HG03139 (cell line): Measurements from ENCODE around the gene ZDHHC5.

Source experiments
- ATAC-seq: cut with Tn5 transposase; IDR thresholded peaks from one replicate; pipeline ENCODE4 v1.9.1; 2021; ENCODE audit not compliant: unreplicated experiment

Gene ZDHHC5, protein sequence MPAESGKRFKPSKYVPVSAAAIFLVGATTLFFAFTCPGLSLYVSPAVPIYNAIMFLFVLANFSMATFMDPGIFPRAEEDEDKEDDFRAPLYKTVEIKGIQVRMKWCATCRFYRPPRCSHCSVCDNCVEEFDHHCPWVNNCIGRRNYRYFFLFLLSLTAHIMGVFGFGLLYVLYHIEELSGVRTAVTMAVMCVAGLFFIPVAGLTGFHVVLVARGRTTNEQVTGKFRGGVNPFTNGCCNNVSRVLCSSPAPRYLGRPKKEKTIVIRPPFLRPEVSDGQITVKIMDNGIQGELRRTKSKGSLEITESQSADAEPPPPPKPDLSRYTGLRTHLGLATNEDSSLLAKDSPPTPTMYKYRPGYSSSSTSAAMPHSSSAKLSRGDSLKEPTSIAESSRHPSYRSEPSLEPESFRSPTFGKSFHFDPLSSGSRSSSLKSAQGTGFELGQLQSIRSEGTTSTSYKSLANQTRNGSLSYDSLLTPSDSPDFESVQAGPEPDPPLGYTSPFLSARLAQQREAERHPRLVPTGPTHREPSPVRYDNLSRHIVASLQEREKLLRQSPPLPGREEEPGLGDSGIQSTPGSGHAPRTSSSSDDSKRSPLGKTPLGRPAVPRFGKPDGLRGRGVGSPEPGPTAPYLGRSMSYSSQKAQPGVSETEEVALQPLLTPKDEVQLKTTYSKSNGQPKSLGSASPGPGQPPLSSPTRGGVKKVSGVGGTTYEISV

DNA sequence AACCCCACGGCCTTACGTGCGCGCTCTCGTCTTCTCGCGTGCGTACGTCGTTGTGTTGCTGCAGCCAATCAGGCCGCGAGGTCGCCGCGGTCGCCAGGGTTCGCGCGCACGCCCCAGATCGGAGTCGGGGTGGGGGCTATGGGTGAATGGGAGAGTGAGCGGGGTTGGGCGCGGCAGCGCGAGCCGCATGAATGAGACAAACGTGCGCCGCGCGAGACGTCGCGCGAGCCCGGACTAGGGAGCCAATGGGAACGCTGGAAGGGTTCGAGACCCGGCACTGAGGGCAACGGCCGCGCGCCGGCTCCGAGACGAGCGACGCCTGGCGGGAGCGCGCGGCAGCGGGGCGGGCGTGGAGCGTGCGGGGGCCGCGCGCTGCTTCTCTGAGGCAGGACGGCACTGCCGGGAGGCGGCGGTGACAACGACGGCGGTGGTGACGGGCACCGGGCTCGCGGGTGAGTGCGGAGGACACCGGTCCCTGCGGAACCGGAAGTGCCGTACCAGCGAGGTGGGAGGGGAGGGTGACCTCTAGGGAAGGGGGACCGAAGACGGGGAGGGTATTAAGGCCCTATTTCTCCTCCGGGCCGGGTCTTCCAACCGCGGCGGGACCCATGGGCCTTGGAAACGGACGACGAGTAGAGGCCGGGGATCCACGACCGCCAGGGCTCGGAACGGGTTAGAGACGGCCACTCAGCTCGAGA, at the start of gene ZDHHC5:
TSS of gene ZDHHC5 (plus strand) at position 379 of the 698 bp plus-strand sequence. CDS start 4,977 bp downstream, outside the sequence.
- peak; percentile 86 for ATAC-seq

DNA sequence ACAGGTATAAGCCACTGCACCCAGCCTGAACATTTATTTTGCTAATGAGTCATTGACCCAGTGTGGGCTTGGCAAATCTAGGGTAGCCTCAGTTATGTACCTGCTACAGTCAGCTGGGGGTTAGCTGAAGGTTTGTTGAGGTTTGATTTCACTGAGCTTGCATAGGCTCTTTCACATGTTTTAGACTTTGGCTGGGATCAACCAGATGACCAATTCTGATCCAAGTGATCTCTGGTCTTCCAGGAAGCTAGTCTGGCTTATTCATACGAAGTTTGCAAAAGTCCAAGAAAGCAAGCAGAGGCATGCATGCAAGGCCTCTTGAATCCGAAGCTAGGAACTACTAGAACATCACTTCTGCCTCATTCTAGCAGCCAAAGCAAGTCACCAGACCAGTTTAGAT, 49.5 kb upstream of the ZDHHC5 start:
- no peak for ATAC-seq

DNA sequence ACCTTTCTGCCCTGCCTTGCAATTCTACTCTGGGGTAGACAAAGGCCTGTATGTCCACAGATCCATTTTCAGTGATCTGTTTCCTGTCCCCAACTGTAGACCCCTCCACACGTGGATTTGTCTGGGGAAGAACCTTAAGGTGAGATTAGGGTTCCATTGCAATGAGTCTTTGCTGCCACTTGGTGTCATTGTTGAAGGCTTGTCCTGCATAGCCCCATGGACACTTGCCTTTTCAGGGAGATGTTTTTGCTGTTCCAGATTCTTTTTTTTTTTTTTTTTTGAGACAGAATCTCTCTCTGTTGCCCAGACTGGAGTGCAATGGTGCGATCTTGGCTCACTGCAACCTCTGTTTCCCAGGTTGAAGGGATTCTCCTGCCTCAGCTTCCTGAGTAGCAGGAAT, 48.6 kb upstream of the ZDHHC5 start:
- no peak for ATAC-seq

DNA sequence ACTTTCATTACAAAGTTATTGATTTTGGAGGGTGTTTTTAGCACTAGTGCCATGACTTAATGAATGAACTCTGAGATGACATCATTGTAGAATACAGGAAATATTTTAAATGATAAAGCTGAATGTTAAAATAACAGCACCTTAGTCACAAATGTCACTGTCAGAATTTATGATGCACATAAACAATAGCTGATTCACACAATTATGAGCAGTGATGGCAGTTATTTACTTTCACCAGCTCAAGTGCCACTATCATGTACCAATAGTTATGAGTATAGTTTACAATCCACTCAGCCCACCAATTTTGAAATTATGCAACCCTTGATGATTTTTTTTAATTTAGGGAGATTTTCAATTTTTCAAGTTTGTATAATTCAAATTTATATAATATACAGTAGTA, 47.4 kb upstream of the ZDHHC5 start:
- no peak for ATAC-seq

DNA sequence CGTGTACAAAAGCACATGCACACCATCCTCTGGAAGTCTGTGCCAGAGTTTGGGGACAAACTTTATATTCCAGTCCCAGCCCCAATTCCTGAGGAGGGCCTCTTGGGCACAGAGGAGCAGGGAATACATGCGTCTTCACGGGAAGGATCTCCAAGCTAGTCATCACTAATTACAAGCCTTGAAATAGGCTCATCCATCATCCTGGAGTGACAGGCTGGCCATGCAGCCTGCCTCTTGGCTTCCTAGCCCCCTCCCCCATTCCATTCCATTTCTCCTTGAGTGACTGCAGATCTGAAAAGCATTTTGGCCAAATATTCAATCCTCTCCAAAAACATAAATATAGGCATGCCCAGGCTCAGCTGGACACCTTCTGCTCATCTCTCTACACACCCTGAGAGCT, 45.7 kb upstream of the ZDHHC5 start:
- ATAC-seq: no peak

DNA sequence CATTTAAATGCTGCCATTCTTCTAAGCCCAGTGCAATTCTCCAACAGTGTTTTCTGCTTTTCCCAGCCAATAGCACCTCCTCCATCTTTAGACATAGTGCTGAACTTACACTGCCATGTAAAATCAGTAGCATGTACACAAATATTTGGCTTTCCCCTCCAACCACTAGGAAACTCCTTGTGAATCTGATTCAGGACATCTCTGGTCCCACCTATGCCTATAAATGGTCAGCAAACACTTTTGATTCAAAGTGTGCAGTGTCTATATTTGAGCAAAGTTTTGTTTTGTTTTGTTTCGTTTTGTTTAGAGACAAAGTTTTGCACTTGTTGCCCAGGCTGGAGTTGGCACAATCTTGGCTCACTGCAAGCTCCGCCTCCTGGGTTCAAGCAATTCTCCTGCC, 43.0 kb upstream of the ZDHHC5 start:
- no peak for ATAC-seq

DNA sequence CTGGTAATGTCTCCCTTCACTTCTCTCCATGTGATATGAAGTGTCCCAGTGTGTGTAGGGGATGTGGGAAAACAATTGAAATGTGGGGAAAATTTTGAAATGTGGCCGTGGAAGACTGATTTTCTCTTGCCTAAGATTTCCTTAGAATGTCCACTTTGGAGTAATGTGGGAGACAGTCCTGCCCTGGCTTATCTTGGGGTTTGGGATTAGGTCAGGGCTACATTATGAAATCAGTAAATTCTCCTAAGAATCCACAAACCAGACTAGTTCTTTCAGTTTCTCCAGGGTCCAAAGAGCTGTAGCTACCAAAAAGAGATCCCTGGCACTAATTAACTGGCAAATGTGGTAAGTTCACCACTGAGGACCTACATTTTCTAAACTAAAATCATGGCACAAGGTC, 41.0 kb upstream of the ZDHHC5 start:
- no peak for ATAC-seq

DNA sequence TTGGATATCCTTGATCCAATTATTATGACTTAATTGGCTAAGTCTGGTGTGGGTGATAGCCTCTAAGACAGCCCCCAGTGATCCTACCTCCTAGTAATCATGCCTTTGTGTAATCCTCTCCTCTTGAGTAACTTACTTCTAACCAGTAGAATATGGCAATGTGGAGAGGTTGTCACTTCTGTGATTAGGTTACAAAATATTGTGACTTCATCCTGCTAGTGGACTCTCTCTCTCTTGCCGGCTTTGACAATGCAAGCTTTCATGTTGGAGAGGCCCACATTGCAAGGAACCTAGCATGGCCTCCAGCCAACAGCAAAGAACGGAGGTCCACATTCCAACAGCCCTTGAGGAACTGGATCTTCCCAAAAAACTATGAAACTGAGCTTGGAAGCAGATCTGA, 37.7 kb upstream of the ZDHHC5 start:
- ATAC-seq: no peak

DNA sequence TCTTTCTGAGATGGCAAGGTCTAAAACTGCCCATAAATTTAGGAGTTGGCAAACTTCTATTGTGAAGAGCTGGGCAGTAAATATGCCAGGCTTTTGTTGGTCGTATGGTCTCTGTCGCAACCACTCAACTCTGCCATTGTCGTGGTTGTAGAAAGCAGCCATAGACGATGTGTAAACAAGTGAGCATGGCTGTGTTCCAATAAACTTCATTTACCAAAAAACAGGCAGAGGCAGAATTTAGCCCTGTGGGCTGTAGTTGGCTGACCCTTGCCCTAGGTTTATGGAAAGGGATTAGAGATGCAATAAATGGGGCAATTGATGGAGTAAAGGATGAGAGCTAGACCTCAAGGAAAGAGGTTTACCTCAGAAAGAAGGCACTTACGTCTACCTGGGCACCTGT, 35.8 kb upstream of the ZDHHC5 start:
- no peak for ATAC-seq

DNA sequence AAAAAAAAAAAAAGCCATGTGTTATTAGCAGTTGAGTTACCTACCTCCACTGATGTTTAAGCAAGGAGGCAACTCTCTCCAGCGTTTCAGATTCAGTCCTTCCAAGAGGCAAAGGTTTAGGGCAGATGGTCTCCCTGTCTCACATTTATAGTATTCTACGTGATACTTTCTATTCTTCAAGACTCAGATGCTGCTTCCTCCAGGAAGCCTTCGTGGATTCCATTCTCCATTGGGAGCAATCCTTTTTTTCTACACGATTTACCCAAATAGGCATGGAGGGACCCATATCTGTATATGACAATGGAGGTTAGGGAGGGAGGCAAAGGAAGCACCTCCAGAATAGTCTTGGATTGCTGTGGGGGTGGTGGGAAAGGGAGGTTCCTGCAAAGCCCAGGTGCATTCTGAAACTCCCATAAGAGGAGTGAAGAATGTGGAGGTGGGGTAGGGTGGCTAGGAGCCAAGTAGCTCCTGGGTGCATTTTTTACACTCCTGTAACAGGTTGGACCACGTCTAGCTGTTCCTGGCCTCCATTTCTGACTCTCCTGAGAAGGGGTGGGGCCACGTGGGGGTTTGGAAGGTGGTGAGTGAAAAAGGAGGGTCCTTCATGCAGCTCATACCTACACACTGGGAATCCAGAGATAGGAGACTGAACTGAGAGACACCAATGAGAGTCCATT, 34.4 kb upstream of the ZDHHC5 start:
- ATAC-seq: no peak

DNA sequence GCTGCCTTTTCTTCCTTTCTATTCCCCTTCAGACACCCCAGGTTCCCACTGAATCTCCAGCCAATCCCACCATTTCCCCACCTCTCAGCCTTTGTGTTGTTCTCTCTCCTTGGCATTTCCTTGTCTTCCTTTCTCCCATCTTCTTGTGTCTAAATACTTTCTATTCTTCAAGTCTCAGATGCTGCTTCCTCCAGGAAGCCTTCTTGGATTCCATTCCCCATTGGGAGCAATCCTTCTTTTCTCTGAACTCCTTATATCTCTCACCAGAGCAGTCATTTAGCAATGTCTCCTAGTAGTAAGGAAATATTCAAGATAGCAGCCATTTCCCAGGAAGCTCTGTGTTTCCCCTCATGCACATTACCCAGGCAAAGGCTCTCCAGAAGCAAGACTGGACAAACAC, 33.6 kb upstream of the ZDHHC5 start:
- ATAC-seq: no peak

DNA sequence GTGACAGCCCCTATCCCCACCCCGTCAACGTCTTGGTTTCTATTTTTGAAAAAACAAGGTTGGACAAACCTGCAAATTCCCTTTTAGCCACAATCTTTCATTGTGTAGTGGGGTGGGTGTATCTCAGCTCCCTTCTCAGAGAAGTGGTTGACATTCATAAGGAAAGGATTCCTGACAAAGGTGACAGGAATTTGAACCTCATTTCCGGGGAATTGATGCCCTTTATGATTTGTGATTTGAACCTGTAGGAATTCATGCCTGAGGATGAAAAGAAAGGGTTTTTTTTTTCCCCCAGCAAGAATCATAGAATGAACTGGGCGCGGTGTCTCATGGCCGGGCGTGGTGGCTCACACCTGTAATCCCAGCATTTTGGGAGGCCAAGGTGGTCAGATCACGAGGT, 32.7 kb upstream of the ZDHHC5 start:
- no peak for ATAC-seq

DNA sequence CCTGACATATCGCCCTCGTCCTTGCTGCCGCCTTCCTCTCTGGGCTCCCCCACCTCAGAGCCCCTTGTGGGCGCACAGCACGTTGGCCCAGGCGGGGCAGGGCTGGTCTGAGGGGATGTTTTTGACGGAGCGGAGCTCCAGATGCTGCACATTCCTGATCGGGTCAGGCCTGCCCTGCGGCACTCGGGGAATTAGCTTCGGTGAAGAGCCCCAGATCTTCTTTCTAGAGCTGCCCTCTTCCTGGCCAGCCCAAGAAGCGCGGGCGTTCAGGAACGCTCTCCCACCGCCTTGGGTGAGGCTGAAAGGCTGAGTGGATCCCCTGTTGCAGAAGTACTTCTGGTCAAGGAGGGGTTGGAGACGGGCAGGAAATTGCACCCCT, 30.3 kb upstream of the ZDHHC5 start:
- no peak for ATAC-seq

DNA sequence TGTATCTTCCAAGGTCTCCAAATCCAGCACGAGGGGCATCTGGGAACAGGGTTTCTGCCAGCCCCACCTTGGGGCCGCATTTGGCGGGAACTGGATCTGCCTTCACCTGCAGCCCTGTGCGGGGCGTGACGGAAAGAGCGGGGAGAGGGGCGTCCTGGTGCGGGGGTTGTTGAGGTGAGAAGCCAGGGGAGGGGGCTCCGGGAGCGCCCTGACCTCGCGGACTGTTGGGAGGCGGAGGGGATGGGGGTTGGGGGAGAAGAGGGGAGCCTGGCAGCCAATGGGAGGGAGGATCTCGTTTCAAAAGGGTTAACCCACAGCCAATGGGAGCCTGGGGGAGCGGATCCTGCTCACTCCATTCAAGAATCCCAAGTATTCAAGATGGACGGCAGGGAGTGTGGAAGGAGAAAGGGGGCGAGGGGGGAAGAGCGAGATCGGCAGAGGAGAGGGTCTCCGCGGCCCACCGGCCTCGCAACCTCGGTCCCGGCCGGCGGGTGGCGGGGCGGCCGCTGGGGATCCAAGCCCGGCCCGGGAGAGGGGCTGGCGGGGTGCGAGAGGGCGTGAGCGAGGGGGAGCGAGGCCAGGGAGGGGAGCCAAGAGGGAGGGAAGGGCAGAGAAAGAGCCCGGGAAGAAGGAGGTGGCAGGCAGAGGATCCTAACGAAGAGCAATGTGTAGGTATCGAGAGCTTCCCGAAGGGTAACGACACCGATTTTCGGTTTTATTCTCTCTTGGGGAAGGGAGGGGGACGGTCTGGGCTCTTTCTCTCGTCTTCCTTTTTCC, 29.7 kb upstream of the ZDHHC5 start:
- no peak for ATAC-seq

DNA sequence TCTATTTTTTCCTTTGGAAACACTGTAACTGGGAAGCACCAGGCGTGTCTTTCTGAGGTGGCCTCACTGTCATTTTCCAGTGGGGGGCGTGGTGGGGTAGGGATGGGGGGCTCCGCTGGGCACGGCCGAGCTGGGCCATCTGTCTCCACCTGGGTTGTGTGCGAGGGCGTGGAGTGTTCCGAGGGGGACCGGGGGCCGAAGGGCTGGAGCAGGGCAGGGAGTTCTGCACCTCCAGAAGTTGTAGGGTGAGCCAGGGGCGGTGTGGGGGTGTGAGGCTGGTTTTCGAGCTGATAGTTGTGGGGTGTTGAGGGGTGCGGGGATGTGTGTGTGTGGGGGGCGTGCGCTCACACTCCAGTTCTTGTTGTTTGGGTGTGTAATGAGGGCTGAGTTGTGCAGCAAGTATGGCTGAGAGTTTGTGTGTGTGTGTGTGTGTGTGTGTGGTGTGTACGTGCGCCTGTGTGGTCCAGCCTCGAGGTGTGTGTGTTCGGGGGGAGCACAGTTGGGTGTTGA, 29.0 kb upstream of the ZDHHC5 start:
- ATAC-seq: no peak

DNA sequence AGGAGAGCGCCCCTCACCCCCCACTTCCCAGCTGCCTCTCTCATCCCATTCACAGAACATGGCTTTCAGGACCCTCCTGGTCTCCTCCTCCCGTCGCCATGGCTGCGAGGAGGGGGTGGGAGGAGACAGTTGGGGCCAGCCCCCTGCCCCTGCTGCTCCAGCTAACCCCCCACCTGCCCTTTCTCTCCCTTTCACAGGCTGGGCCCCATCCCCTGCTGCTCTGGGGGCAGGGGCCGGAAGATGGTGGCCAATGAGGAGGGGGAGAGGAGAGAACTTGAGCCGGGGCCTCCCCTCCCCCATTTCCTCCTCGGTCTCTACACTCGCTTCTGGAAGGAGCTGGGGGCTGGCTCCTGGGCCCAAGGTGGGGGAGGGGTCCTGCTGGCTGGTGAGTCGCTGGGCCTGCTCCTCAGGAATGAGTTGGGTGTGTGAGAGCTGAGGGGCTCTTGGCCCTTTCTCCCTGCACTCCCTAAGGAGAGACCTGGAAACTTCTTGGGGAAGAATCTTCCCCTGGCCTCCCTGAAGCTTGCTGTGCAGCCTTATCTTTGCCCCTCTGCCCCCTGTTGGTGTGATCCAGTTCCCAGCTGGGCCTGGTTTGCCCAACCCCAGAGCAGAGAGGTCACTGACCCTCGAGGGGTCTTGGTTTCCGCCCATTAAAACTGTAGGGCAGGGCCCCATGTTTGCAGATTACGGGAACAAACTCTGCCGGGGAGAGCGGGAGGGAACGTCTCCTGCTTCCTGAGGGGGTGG, 28.4 kb upstream of the ZDHHC5 start:
- ATAC-seq: no peak

DNA sequence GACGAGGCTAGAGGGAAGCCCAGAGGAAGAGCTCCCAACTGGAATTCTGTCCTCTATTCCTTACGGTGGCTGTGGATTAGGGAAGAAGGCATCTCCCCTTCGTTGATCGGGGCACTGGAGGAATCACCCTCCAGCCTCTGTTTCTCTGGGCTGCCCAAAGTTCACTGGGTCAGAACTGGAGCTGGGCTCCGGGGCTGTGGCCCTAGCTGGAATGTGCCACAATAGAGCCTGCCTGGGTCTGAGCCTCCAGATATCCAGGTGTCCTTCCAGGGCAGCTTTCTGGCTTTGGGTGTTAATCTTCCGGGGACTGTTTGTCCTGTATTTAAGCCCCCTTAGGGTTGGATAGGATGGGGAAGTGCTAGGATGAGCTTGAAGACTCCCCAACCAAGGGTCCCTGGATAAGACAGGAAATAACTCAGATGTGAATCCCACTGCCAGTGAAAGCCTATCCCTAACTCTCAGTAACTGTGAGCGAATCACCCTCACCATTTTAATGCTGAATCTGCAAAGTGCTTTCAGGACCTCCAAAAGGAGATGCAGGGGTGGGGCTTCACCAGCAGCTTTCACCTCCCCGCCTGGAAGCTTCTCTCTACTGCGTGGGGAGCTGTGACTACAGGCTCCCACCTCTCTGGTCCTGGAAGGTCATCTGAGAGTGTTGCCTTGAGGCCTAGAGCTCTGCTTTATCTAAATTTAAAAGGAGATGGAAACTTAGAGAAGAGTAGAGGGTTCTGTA, 27.7 kb upstream of the ZDHHC5 start:
- no peak for ATAC-seq

DNA sequence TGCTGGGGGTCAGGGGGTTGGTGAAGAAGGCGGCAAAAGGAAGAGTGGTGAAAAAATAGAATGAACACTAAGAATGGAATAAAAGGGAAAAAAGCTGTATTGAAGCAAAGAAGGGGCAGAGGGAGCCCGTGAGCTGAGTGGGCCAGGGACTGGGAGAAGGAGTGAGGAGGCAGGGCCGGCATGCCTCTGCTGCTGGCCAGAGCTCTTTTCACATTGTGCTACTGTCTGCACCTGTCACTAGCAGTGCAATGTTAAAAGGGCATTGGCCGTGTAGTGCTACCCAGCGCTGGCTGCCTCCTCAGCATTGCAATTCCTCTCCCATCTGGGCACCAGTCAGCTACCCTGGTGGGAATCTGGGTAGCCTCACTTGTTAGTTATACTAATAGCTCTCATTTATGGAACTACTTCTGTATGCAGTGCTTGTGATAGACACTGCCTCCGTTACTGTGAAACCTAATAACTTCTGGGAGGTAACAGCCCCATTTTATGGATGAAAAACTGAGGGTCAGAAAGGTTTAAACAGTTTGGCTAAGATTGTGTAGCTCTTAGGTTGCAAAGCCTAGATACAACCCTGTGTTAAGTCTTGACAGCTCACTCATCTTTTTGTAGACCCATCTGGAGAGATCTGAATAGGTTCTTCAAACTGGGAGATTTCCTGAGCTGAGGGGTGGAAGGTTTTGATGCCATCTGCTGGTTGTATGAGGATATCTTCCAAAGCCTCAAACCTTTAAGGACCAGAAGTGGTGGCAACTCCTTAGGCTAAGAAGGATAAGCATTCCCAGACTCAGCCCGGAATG, 26.7 kb upstream of the ZDHHC5 start:
- no peak for ATAC-seq
